ENCODE measurements around the gene SLC25A13. TPM values are rescaled to one million over a fixed set of nuclear protein-coding genes. Genes with fewer than 3 reads are reported as not detected.

Gene SLC25A13
- total and polyA plus RNA-seq, 2 of the 8 experiments (the other 6 are each of a cell fraction or from before 2014, with no cell fraction given), result 30.8 to 85.4 TPM

GRCh38 chr7:96203786-96204185, 118.1 kb downstream of the SLC25A13 start:
- Histone ChIP-seq H4K5ac (ENCODE audit: insufficient read length, low read depth, low read length) (no peak overlapping the region), H3K4me3 (ENCODE audit: extremely low read depth in 1 of 4, insufficient read depth in 2 of 4, low read depth in 3 of 4, low read length in 4 of 4) (no peak overlapping the region), H3K9me3 (ENCODE audit: insufficient read depth in 2 of 2, low read depth in 1 of 2, low read length in 1 of 2) (no peaks in the 10 kb centered on the region), H3K27ac (ENCODE audit: low read depth, low read length) (no peak overlapping the region), H3K79me2 (ENCODE audit: control insufficient read depth in 1 of 2, insufficient read depth in 2 of 2, low read length in 2 of 2) (no peaks in the 10 kb centered on the region), H3K79me1 (ENCODE audit: low read depth, low read length) (no peaks in the 10 kb centered on the region), H2AFZ (ENCODE audit: low read length) (no peak overlapping the region), H4K8ac (ENCODE audit: extremely low read depth, insufficient read depth, low read length) (no peak overlapping the region), H4K91ac (replicated peaks; ENCODE audit: insufficient read length, low read length) (no peak overlapping the region), H2BK15ac (ENCODE audit: low read length) (no peak overlapping the region), H3K56ac (replicated peaks; ENCODE audit: insufficient read length, low read depth, low read length) (no peak overlapping the region), H3K27me3 (replicated peaks in 1 of 4; ENCODE audit: control insufficient read depth in 3 of 4, extremely low read depth in 1 of 4, insufficient read depth in 3 of 4, low read length in 3 of 4) (no peaks in the 10 kb centered on the region; a peak in 3 of 7 replicates), H2BK20ac (ENCODE audit: low read length) (no peak overlapping the region), H3K36me3 (ENCODE audit: control insufficient read depth in 2 of 4, insufficient read depth in 4 of 4, low read length in 3 of 4) (peaks cover 0 to 2% (median 0%) of the 10 kb centered on the region in 4 experiments; a peak in 1 of 8 replicates), H2BK120ac (replicated peaks; ENCODE audit: low read depth, low read length) (no peak overlapping the region), H2BK5ac (ENCODE audit: low read depth, low read length) (no peak overlapping the region), H2BK12ac (ENCODE audit: low read depth, low read length) (no peak overlapping the region), H3K4ac (replicated peaks; ENCODE audit: insufficient read length, low read depth, low read length) (no peak overlapping the region), H2AK5ac (ENCODE audit: low read depth, low read length) (no peak overlapping the region), H3K14ac (ENCODE audit: insufficient read length) (no peak overlapping the region), H4K20me1 (replicated peaks in 1 of 2; ENCODE audit: control insufficient read depth in 1 of 2, insufficient read depth in 2 of 2, low read length in 2 of 2) (peaks cover 1 to 2% of the 10 kb centered on the region in 2 experiments), H3K4me1 (replicated peaks in 1 of 4; ENCODE audit: control insufficient read depth in 3 of 4, insufficient read depth in 4 of 4, low read length in 3 of 4) (peaks cover 0 to 3% (median 0%) of the 10 kb centered on the region in 4 experiments; a peak in 1 of 7 replicates), H3K23me2 (ENCODE audit: low read depth, low read length) (no peaks in the 10 kb centered on the region), H3K4me2 (ENCODE audit: insufficient read depth in 1 of 2, low read depth in 2 of 2, low read length in 2 of 2) (no peak overlapping the region), H3K18ac (ENCODE audit: extremely low read depth, low read length) (no peak overlapping the region), H3K9ac (replicated peaks in 1 of 4; ENCODE audit: extremely low read depth in 1 of 4, low read depth in 3 of 4, low read length in 3 of 4) (no peak overlapping the region), H3K23ac (ENCODE audit: insufficient read length) (no peak overlapping the region)
- CTCF ChIA-PET (ENCODE audit: partially characterized antibody), result no interaction called here
- DNase-seq (ENCODE audit: low read depth in 1 of 2, low spot score in 2 of 2) (no peak), FAIRE-seq (no peak)
- POLR2A ChIA-PET (ENCODE audit: partially characterized antibody), result no interaction called here
- WGBS, 2 experiments (ENCODE audit: extremely low coverage in 1 of 2, insufficient coverage in 1 of 2, insufficient read length in 1 of 2, insufficient replicate concordance in 2 of 2, low coverage in 1 of 2, low lambda C conversion rate in 2 of 2, missing lambda C conversion rate in 1 of 2), result 94% methylated on average over 3 of the region's 3 CpGs; no CpG with 5 or more reads in 1 of the 2 experiments

Data from H1 (cell line).